Sigmoid colon (tissue), 7 donors: ENCODE measurements around the gene HES5. TPM values are rescaled to one million over a fixed set of nuclear protein-coding genes. Genes with fewer than 3 reads are reported as not detected.

Experiments
- DNase-seq: peaks from one replicate; pipeline ENCODE4 v3.0.0-alpha.2; 2019
- H3K27ac ChIP-seq, 4 donors: fragments of 200-600 bp; sonication (generic); one replicate each; pipeline ENCODE4 v1.5.1; 2016 to 2019; ENCODE audit warnings: mild to moderate bottlenecking in 1 of 4
- H3K27me3 ChIP-seq, 3 donors: fragments of 200-600 bp; sonication (generic); one replicate each; pipeline ENCODE4 v1.5.1; 2019; ENCODE audit warnings: mild to moderate bottlenecking in 1 of 3
- H3K36me3 ChIP-seq, 4 donors: fragments of 200-600 bp; sonication (generic); one replicate each; pipeline ENCODE4 v1.5.1; 2016 to 2019
- H3K4me1 ChIP-seq, 4 donors: fragments of 200-600 bp; sonication (generic); one replicate each; pipeline ENCODE4 v1.5.1; 2017 to 2019
- H3K4me3 ChIP-seq, 4 donors: fragments of 200-600 bp; sonication (generic); one replicate each; pipeline ENCODE4 v1.5.1; 2017 to 2019; ENCODE audit warnings: mild to moderate bottlenecking in 2 of 4, moderate library complexity in 1 of 4
- H3K9me3 ChIP-seq, 4 donors: fragments of 200-600 bp in 3 of 4; sonication (generic) in 3 of 4; one replicate each; pipeline versions ENCODE4 v1.5.1 to v1.6.1; 2013 to 2019
- CTCF ChIP-seq, 4 experiments: fragments of 450-650 bp in 3 of 4; fragments of 200-600 bp in 1 of 4; IDR thresholded peaks; one replicate each; pipeline ENCODE4 v1.5.1; 2016 to 2019; ENCODE audit warnings: antibody characterized with exemption in 4 of 4, mild to moderate bottlenecking in 3 of 4, moderate library complexity in 2 of 4
- EP300 ChIP-seq, 4 donors: sonication (generic); formaldehyde crosslinking; IDR thresholded peaks; one replicate each; pipeline ENCODE4 v1.6.1; 2017; ENCODE audit warnings: antibody characterized with exemption in 4 of 4
- POLR2A ChIP-seq, 2 donors: fragments of 450-650 bp; IDR thresholded peaks; one replicate each; pipeline ENCODE4 v1.6.1; 2016; ENCODE audit warnings: antibody characterized with exemption in 2 of 2, mild to moderate bottlenecking in 2 of 2, moderate library complexity in 2 of 2
- POLR2AphosphoS5 ChIP-seq, 4 donors: sonication (generic); formaldehyde crosslinking; IDR thresholded peaks; one replicate each; pipeline ENCODE4 v1.6.1; 2017; ENCODE audit warnings: antibody characterized with exemption in 4 of 4
- WGBS, 2 donors: extraction: QIAGEN DNeasy Blood & Tissue Kit; methylation state at CpG; one replicate each; pipeline ENCODE4 v1.1.7; 2013; 5-methylcytosine and 5-hydroxymethylcytosine counted together
- intact Hi-C: fragments of 100-400 bp; cut with DNase I; formaldehyde crosslinking; loops from one replicate; pipeline ENCODE4 v1.15.1; 2023
- polyA plus RNA-seq, 3 donors: library from polyadenylated mRNA; stranded (reverse); fragments of 200-250 nt; gene quantifications; one replicate each; pipeline ENCODE4 v1.2.3, GENCODE V29; 2013
- total RNA-seq, 4 donors: library from RNA; depleted of rRNA; stranded (reverse); fragments of >200 nt; gene quantifications; one replicate each; pipeline ENCODE4 v1.1.0, GENCODE V29; 2016
- donor health status: healthy with polysubstance abuse.
- donor health status: Bipolar disorder and iron deficiency.
- donor health status: healthy.

The HES5 gene
- total and polyA plus RNA-seq, 7 donors = 0.36 to 1.2 (median 0.61) TPM; not detected in 4

- Histone ChIP-seq H3K36me3 (no peaks in the 10 kb centered on the region), H3K4me3 (no peak overlapping the region), H3K27me3 (peaks cover 17 to 71% (median 42%) of the 10 kb centered on the region in 3 donors), H3K27ac (no peak overlapping the region), H3K4me1 (peaks cover 0 to 13% (median 9%) of the 10 kb centered on the region in 4 donors), H3K9me3 (no peaks in the 10 kb centered on the region)
- DNase-seq = no peak
- 70 to 75% methylated on average over 28 of the region's 28 CpGs for WGBS, 2 donors
- intact Hi-C loops = no loop called here
- no peak for TF ChIP-seq POLR2AphosphoS5 (IDR thresholded peaks at IDR 0.05)
- no peak for TF ChIP-seq EP300 (IDR thresholded peaks at IDR 0.05)
- no peak for TF ChIP-seq POLR2A (IDR thresholded peaks at IDR 0.05)
- TF ChIP-seq CTCF (IDR thresholded peaks at IDR 0.05) = no peak
Observed at GRCh38 chr1:2501041-2501819, 28.8 kb downstream of the HES5 start.

GRCh38 chr1:2499986-2500596, 30.0 kb downstream of the HES5 start:
- Histone ChIP-seq H3K4me1 (peaks cover 0 to 13% (median 8%) of the 10 kb centered on the region in 4 donors), H3K36me3 (no peaks in the 10 kb centered on the region), H3K4me3 (no peak overlapping the region), H3K27me3 (peaks cover 17 to 62% (median 42%) of the 10 kb centered on the region in 3 donors), H3K27ac (no peak overlapping the region), H3K9me3 (no peaks in the 10 kb centered on the region)
- TF ChIP-seq POLR2AphosphoS5 (IDR thresholded peaks at IDR 0.05) (no peak), CTCF (IDR thresholded peaks at IDR 0.05) (no peak), EP300 (IDR thresholded peaks at IDR 0.05) (no peak), POLR2A (IDR thresholded peaks at IDR 0.05) (no peak)
- no peak for DNase-seq
- WGBS, 2 donors = 53 to 61% methylated on average over 19 of the region's 19 CpGs
- intact Hi-C loops = no loop called here

- Histone ChIP-seq H3K27me3 (peaks cover 12 to 60% (median 35%) of the 10 kb centered on the region in 3 donors), H3K9me3 (no peaks in the 10 kb centered on the region), H3K4me1 (peaks cover 0 to 8% (median 2%) of the 10 kb centered on the region in 4 donors), H3K4me3 (no peak overlapping the region), H3K27ac (no peak overlapping the region), H3K36me3 (no peaks in the 10 kb centered on the region)
- 60 to 68% methylated on average over 4 of the region's 4 CpGs for WGBS, 2 donors
- no peak for DNase-seq
- intact Hi-C loops = no loop called here
- no peak for TF ChIP-seq CTCF (IDR thresholded peaks at IDR 0.05)
- TF ChIP-seq EP300 (IDR thresholded peaks at IDR 0.05) = no peak
- no peak for TF ChIP-seq POLR2A (IDR thresholded peaks at IDR 0.05)
- no peak for TF ChIP-seq POLR2AphosphoS5 (IDR thresholded peaks at IDR 0.05)
Observed at GRCh38 chr1:2499260-2499659, 30.8 kb downstream of the HES5 start.

GRCh38 chr1:2498648-2499047, 31.4 kb downstream of the HES5 start:
- Histone ChIP-seq H3K4me3 (no peak overlapping the region), H3K4me1 (peaks cover 0 to 10% (median 4%) of the 10 kb centered on the region in 4 donors), H3K9me3 (no peaks in the 10 kb centered on the region), H3K27me3 (peaks cover 12 to 59% (median 28%) of the 10 kb centered on the region in 3 donors), H3K36me3 (no peaks in the 10 kb centered on the region), H3K27ac (no peak overlapping the region)
- DNase-seq = no peak
- TF ChIP-seq POLR2AphosphoS5 (IDR thresholded peaks at IDR 0.05) = no peak
- no peak for TF ChIP-seq CTCF (IDR thresholded peaks at IDR 0.05)
- TF ChIP-seq POLR2A (IDR thresholded peaks at IDR 0.05) = no peak
- no peak for TF ChIP-seq EP300 (IDR thresholded peaks at IDR 0.05)
- intact Hi-C loops = no loop called here
- 68 to 82% methylated on average over 19 of the region's 19 CpGs for WGBS, 2 donors
